ENCODE results near the gene SBK2. TPM values are rescaled to one million over a fixed set of nuclear protein-coding genes. Genes with fewer than 3 reads are reported as not detected.
A peak's percentile ranks its signal among the peaks of the same experiment; 100 is the strongest.

Gene SBK2
- total RNA-seq, 1 donor from 2014 or later, result 0.75 TPM

GRCh38 chr19:55479045-55479444, 57.9 kb downstream of the SBK2 start:
- no peak for TF ChIP-seq CTCF (conservative IDR thresholded peaks at IDR 0.05)
- no peak for DNase-seq (ENCODE audit: extremely low spot score, unreplicated experiment)
- Mint-ChIP-seq H3K27ac (peak overlapping the region; percentile 56), H3K4me3 (peak overlapping the region; percentile 71), H3K27me3 (no peaks in the 10 kb centered on the region), H3K9me3 (no peaks in the 10 kb centered on the region), H3K36me3 (no peaks in the 10 kb centered on the region), H3K4me1 (ENCODE audit: unreplicated experiment) (peaks cover 24% of the 10 kb centered on the region)

Other genes with a start within 250 kb of the SBK2 start
- gene TMEM150B, start 211.8 kb downstream of the SBK2 start, total RNA-seq (ENCODE audit: low replicate concordance), result 1.2 and 1.6 TPM in 2 replicates
- gene KMT5C, start 197.3 kb downstream of the SBK2 start, total RNA-seq (ENCODE audit: low replicate concordance), result 26.9 and 32.9 TPM in 2 replicates
- 0.33 and 0.87 TPM in 2 replicates for gene COX6B2, start 182.4 kb downstream of the SBK2 start, total RNA-seq (ENCODE audit: low replicate concordance)
- gene GARIN5B, start 173.9 kb downstream of the SBK2 start, total RNA-seq (ENCODE audit: low replicate concordance), result not detected in 2 replicates
- gene IL11, start 166.7 kb downstream of the SBK2 start, total RNA-seq (ENCODE audit: low replicate concordance), result 0.46 and 0.48 TPM in 2 replicates
- gene TMEM190, start 160.3 kb downstream of the SBK2 start, total RNA-seq (ENCODE audit: low replicate concordance), result 2.6 and 2.8 TPM in 2 replicates
- gene TMEM238, start 152.8 kb downstream of the SBK2 start, total RNA-seq (ENCODE audit: low replicate concordance), result 8.1 and 14.0 TPM in 2 replicates
- gene RPL28, start 151.2 kb downstream of the SBK2 start, total RNA-seq (ENCODE audit: low replicate concordance), result 1,799 and 2,072 TPM in 2 replicates
- gene UBE2S, start 129.3 kb downstream of the SBK2 start, total RNA-seq (ENCODE audit: low replicate concordance), result 40.7 and 91.3 TPM in 2 replicates
- gene SHISA7, start 93.8 kb downstream of the SBK2 start, total RNA-seq (ENCODE audit: low replicate concordance), result 0.05 and 0.22 TPM in 2 replicates
- gene ISOC2, start 75.5 kb downstream of the SBK2 start, total RNA-seq (ENCODE audit: low replicate concordance), result 44.2 and 47.5 TPM in 2 replicates
- not detected in 2 replicates for gene C19orf85, start 72.4 kb downstream of the SBK2 start, total RNA-seq (ENCODE audit: low replicate concordance)
- 10.3 and 13.2 TPM in 2 replicates for gene ZNF628, start 60.5 kb downstream of the SBK2 start, total RNA-seq (ENCODE audit: low replicate concordance)
- gene NAT14, start 51.9 kb downstream of the SBK2 start, total RNA-seq (ENCODE audit: low replicate concordance), result 46.5 and 64.3 TPM in 2 replicates
- gene SSC5D, start 48.7 kb downstream of the SBK2 start, total RNA-seq (ENCODE audit: low replicate concordance), result 0.83 and 1.5 TPM in 2 replicates
- gene SBK3, start 8.4 kb upstream of the SBK2 start, total RNA-seq (ENCODE audit: low replicate concordance), result 0.24 and 0.36 TPM in 2 replicates
- 21.1 and 23.9 TPM in 2 replicates for gene ZNF579, start 43.7 kb upstream of the SBK2 start, total RNA-seq (ENCODE audit: low replicate concordance)
- gene FIZ1, start 62.4 kb upstream of the SBK2 start, total RNA-seq (ENCODE audit: low replicate concordance), result 18.4 and 22.4 TPM in 2 replicates
- 13.6 and 23.9 TPM in 2 replicates for gene ZNF524, start 63.2 kb upstream of the SBK2 start, total RNA-seq (ENCODE audit: low replicate concordance)
- gene ZNF865, start 68.5 kb upstream of the SBK2 start, total RNA-seq (ENCODE audit: low replicate concordance), result 14.6 and 16.2 TPM in 2 replicates
- 9.4 and 9.6 TPM in 2 replicates for gene ZNF784, start 87.4 kb upstream of the SBK2 start, total RNA-seq (ENCODE audit: low replicate concordance)
- gene ZNF580, start 103.9 kb upstream of the SBK2 start, total RNA-seq (ENCODE audit: low replicate concordance), result 28.5 and 37.4 TPM in 2 replicates
- 41.3 and 43.1 TPM in 2 replicates for gene ZNF581, start 106.5 kb upstream of the SBK2 start, total RNA-seq (ENCODE audit: low replicate concordance)
- 16.1 and 18.1 TPM in 2 replicates for gene CCDC106, start 111.1 kb upstream of the SBK2 start, total RNA-seq (ENCODE audit: low replicate concordance)
- gene U2AF2, start 117.9 kb upstream of the SBK2 start, total RNA-seq (ENCODE audit: low replicate concordance), result 170 and 232 TPM in 2 replicates
- gene EPN1, start 138.1 kb upstream of the SBK2 start, total RNA-seq (ENCODE audit: low replicate concordance), result 121 and 127 TPM in 2 replicates
- not detected in 2 replicates for gene NLRP9, start 201.3 kb upstream of the SBK2 start, total RNA-seq (ENCODE audit: low replicate concordance)
- gene RFPL4A, start 222.0 kb upstream of the SBK2 start, total RNA-seq (ENCODE audit: low replicate concordance), result not detected in 2 replicates
- gene RFPL4AL1, start 232.0 kb upstream of the SBK2 start, total RNA-seq (ENCODE audit: low replicate concordance), result not detected in 2 replicates